Measurements from ENCODE around the gene TIGD3.

Gene TIGD3

DNA sequence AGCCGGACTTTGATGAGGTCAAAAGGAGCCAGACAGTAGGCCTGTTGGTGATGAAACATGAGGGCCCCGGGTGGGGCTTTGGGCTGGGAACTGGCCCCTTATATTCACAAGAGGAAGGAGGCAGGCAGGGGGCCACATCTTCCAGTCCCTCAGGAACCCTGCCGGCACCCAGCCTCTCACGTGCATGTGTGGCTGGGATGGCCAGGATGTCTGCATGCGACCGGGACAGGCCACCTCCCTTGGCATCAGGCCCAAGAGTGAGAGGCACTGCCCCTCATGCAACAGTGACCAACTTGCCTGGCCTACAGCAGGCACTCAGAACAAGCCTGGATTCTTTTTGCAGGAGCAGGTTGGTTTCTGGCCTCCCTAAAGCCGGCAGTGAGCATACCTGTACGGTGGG is 22.5 kb downstream of the TIGD3 start:
- POLR2A ChIA-PET: no interaction called here
- DNase-seq (ENCODE audit: low read depth, low spot score): no peak
- CTCF ChIA-PET: no interaction called here
- no peak overlapping the region for H3K4me3 ChIP-seq (ENCODE audit: low read depth, low read length)
- TF ChIP-seq, protein P1, sequence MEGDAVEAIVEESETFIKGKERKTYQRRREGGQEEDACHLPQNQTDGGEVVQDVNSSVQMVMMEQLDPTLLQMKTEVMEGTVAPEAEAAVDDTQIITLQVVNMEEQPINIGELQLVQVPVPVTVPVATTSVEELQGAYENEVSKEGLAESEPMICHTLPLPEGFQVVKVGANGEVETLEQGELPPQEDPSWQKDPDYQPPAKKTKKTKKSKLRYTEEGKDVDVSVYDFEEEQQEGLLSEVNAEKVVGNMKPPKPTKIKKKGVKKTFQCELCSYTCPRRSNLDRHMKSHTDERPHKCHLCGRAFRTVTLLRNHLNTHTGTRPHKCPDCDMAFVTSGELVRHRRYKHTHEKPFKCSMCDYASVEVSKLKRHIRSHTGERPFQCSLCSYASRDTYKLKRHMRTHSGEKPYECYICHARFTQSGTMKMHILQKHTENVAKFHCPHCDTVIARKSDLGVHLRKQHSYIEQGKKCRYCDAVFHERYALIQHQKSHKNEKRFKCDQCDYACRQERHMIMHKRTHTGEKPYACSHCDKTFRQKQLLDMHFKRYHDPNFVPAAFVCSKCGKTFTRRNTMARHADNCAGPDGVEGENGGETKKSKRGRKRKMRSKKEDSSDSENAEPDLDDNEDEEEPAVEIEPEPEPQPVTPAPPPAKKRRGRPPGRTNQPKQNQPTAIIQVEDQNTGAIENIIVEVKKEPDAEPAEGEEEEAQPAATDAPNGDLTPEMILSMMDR (IDR thresholded peaks at IDR 0.05; ENCODE audit: insufficient read depth, low read length, missing control alignments): no peak

DNA sequence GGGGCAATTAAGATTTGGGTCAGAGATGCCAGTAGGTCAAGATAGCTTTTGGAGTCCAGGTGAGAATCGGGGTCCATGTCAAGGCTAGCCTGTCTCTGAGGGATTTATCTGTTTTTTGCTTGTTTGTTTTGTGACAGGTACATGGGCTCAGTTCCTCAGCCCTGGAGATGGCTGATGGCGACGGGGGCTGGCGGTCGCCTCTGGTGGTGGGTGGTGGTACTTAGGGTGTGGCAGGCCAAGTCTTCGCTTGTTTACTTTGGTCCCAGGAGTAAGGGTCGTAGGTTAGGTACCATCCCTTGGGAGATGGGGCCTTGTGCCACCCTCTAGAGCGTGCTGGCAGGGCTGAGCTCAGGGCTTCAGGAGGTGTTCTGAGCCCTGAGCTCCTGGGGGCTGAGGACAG is 23.2 kb downstream of the TIGD3 start:
- ChIA-PET POLR2A (interaction anchor here (0.7 kb wide), 1 partner anchor 43 kb away, joined by 3 read pairs; no protein-coding TSS in a partner anchor), CTCF (interaction anchor here (1.0 to 6.1 kb wide), 4 partner anchors 10 to 133 kb away, joined by 3 to 43 read pairs (median 9); no protein-coding TSS in a partner anchor)
- TF ChIP-seq, protein P1 (IDR thresholded peaks at IDR 0.05; ENCODE audit: insufficient read depth, low read length, missing control alignments): no peak
- no peak for DNase-seq (ENCODE audit: low read depth, low spot score)
- H3K4me3 ChIP-seq (ENCODE audit: low read depth, low read length): no peak overlapping the region

DNA sequence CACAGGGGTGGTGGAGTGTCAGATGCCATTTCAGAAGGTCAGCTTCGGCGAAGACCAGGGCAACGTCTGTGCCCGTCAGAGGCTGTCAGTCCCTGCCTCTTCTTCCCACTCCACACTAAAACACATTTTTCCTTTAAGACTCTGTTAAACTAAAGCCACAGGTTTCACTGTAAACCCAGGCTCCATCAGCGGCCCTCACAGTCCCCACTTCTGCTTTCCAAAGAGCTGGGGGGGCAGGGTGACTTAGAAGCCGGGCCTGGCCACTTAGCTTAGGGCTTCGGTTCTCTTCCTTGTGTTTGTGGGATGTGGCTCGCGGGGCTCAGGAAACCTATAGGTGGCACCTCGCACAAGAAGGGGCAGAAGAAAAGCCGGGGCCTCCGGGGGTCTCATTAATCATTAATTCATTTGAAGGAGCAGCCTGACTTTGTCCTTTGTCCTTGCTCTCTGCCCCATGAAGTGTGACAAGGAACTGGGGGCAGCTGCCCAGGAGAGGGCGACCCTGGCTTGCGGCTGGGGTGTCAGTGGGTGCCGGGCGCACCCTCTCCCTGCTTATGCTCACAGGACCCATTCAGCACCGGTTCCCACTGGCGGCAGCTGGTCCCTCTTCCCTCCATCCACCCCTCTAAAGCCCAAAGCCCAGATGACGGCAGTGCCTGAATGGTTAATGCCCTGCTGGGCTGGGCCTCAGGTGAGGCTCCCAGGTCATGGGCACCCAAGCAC is 23.8 kb downstream of the TIGD3 start:
- ChIA-PET CTCF (interaction anchor here (1.0 to 6.1 kb wide), 4 partner anchors 9 to 132 kb away, joined by 3 to 43 read pairs (median 9); no protein-coding TSS in a partner anchor), POLR2A (interaction anchor here (0.7 kb wide), 1 partner anchor 43 kb away, joined by 3 read pairs; no protein-coding TSS in a partner anchor)
- TF ChIP-seq, protein P1 (IDR thresholded peaks at IDR 0.05; ENCODE audit: insufficient read depth, low read length, missing control alignments): no peak
- no peak for DNase-seq (ENCODE audit: low read depth, low spot score)
- H3K4me3 ChIP-seq (ENCODE audit: low read depth, low read length): no peak overlapping the region

DNA sequence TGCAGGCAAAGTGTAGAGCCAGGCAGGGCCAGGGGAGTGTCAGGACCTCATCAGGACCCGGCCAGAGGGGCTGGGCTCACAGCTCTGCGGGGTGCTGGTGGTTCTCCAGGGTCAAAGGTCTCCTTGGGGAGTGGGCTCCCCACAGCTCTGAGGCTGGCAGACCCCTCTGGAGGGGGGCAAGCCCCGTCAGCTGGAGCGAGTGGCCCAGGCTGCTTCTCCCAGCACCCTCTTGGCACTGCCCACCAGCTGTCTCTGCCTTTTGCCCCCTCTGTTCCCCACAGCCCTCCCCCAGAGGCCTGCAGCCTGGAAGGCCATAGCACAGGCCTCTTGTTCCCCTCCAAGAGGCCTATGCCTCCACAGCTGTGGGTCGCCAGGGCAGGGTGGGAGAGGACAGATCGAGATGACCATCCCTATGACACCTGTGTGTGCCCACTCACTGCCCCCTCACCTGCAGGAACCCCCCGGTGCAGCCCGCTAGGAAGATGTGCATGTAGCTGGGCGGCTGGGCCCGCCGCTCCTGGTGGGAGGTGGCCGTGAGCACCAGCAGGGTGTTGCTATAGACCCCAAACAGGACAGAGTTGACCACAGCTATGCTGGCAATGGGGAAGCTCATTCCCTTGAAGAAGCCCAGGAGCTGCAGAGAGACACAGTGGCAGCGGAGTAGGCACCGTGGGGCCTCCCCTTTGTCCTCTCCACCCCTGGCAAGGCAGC is 24.5 kb downstream of the TIGD3 start:
- TF ChIP-seq, protein P1 (IDR thresholded peaks at IDR 0.05; ENCODE audit: insufficient read depth, low read length, missing control alignments): no peak
- no peak overlapping the region for H3K4me3 ChIP-seq (ENCODE audit: low read depth, low read length)
- POLR2A ChIA-PET: interaction anchor here (0.8 to 1.2 kb wide), 2 partner anchors 44 to 47 kb away, joined by 3 read pairs; partner anchors contain the start of gene NEAT1
- CTCF ChIA-PET: interaction anchor here (1.0 to 6.6 kb wide), 5 partner anchors 8 to 131 kb away, joined by 3 to 43 read pairs (median 14); no protein-coding TSS in a partner anchor
- no peak for DNase-seq (ENCODE audit: low read depth, low spot score)

DNA sequence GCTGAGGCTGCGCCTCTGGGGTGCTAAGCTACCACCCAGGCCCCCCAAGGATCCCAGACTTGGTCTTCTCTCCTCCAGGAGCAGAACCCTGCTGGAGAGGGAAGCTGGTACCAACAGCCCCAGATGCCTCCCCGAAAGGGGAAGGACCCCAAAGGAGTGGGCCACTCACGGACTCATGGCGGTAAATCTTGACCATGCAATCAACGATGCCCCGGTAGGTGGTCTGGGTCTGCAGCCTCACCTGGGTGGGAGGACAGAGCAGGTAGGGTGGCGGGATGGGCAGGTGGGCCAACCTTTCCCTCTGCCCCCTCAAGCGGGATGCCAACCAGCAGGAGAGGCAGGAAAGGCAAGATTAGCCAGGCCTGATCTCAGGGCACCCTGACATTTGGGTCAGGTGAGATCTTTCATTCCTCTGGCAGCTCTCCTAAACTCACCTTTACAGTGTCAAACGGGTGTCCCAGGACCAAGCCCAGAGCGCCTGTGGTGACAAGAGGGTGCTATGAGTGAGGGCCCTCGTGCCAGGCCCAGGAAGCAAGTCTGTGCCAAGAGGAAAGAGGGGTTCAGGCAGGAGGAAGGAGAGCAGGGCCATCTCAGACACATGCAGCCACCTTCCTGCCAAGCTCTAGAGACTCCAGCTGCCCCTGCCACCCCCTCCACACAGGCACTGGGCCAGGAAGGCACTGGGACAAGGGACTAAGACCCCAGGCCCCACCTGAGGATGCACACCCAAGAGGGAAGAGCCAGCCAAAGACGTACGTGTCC is 25.3 kb downstream of the TIGD3 start:
- no peak overlapping the region for H3K4me3 ChIP-seq (ENCODE audit: low read depth, low read length)
- DNase-seq (ENCODE audit: low read depth, low spot score): no peak
- POLR2A ChIA-PET: interaction anchor here (0.8 to 1.2 kb wide), 2 partner anchors 43 to 47 kb away, joined by 3 read pairs; partner anchors contain the start of gene NEAT1
- CTCF ChIA-PET: interaction anchor here (1.4 to 6.6 kb wide), 4 partner anchors 11 to 131 kb away, joined by 7 to 43 read pairs (median 26); no protein-coding TSS in a partner anchor
- TF ChIP-seq, protein P1 (IDR thresholded peaks at IDR 0.05; ENCODE audit: insufficient read depth, low read length, missing control alignments): no peak

Data from AG04449 (cell line).